T-helper 17 cell (primary cell): ENCODE measurements around the gene CCSER1. TPM values are rescaled to one million over a fixed set of nuclear protein-coding genes. Genes with fewer than 3 reads are reported as not detected.
A peak's percentile ranks its signal among the peaks of the same experiment; 100 is the strongest.

Experiments used
- ATAC-seq: fragments of 150-1000 bp; cut with Tn5 transposase; 2 replicates; pipeline ENCODE4 v1.10.0; 2021; ENCODE audit warnings: mild to moderate bottlenecking, moderate library complexity
- DNase-seq, 3 donors: peaks; one replicate each; pipeline versions ENCODE4 v3.0.0 to v3.0.0-alpha.2; 2020 to 2021
- H3K9me3 ChIP-seq: one replicate; pipeline ENCODE4 v1.7.0; 2013; ENCODE audit warnings: low read length, mild to moderate bottlenecking; ENCODE audit not compliant: control insufficient read depth, poor library complexity, severe bottlenecking
- H3K27ac Mint-ChIP-seq: one replicate; pipeline ENCODE4 v1.8.0; 2022; ENCODE audit warnings: mild to moderate bottlenecking, moderate library complexity, mixed read lengths
- H3K27me3 Mint-ChIP-seq: one replicate; pipeline ENCODE4 v1.8.0; 2022; ENCODE audit warnings: mixed read lengths
- H3K36me3 Mint-ChIP-seq: one replicate; pipeline ENCODE4 v1.8.0; 2022; ENCODE audit warnings: low read depth, mixed read lengths
- H3K4me1 Mint-ChIP-seq: one replicate; pipeline ENCODE4 v1.8.0; 2022; ENCODE audit warnings: mild to moderate bottlenecking, mixed read lengths
- H3K4me3 Mint-ChIP-seq: one replicate; pipeline ENCODE4 v1.8.0; 2022; ENCODE audit warnings: mild to moderate bottlenecking, moderate library complexity, mixed read lengths
- total RNA-seq, 4 donors: library from RNA in 2 of 4; stranded (reverse) in 2 of 4; gene quantifications; one replicate each; pipeline ENCODE4 v1.2.3 and lab custom pipeline; 2022 to 2026

Gene CCSER1
- total RNA-seq (1 to 10 TPM; 1.7 to 3.0 TPM), total RNA-seq (lab: John Stamatoyannopoulos, UW) (0.58 to 0.90 reads per million in 2 donors)

- Mint-ChIP-seq H3K27me3 (peaks cover 51% of the 10 kb centered on the region), H3K4me1 (peaks cover 18% of the 10 kb centered on the region), H3K4me3 (peak within 1 kb of the TSS; percentile 90), H3K36me3 (peaks cover 4% of the 10 kb centered on the region), H3K27ac (peak within 1 kb of the TSS; percentile 60)
- no peaks in the 10 kb centered on the region for H3K9me3 ChIP-seq
- DNase-seq (peak; percentile 10 to 44 (median 10)), ATAC-seq (peak; percentile 83)
Observed at GRCh38 chr4:90127223-90127705, at the start of gene CCSER1. Gene CCSER1 (plus strand): TSS chr4:90127394.

DNA sequence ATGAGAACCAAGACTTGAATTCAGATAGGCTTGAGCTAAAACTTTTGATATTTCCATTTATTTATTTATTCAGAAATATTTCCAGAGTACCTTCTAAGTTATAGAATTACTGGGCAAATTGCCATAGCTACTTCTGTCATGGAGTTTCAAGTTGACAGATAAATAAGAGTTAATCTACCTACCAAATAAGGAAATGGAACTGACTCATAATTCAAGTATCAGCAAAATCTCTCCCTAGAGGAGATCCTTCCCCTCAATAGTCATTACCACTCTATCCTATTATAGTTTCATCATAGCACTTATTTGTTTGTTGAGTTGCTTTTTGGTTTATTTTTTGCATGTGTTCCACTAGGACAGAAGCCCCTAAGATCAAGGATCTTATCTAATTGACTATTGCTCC is 48.8 kb upstream of the CCSER1 start:
- Mint-ChIP-seq H3K27ac (no peak overlapping the region), H3K4me1 (no peaks in the 10 kb centered on the region), H3K27me3 (peaks cover 14% of the 10 kb centered on the region), H3K36me3 (no peaks in the 10 kb centered on the region), H3K4me3 (no peak overlapping the region)
- DNase-seq: no peak
- H3K9me3 ChIP-seq: no peaks in the 10 kb centered on the region
- ATAC-seq: no peak

DNA sequence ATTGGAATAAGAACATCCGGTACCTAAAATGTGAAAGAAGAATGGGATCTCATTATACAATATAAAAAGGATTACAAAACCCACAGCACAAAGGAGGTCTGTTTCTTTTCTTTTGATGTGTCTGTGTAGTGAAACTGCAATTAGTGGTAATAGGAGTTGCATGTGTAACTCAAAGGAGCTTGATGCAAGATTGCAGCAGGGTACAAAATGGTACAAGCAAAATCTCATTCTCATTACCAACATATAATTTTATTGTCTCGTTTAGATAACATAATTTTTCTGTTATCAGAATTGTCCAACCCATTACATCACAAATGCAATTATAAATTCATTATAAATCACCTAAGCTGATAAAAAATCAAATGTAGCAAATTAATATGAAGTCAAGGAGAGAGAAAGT is 47.1 kb upstream of the CCSER1 start:
- H3K27ac Mint-ChIP-seq: no peak overlapping the region
- H3K9me3 ChIP-seq: no peaks in the 10 kb centered on the region
- ATAC-seq: no peak
- peaks cover 7% of the 10 kb centered on the region for H3K27me3 Mint-ChIP-seq
- no peak for DNase-seq
- no peak overlapping the region for H3K4me3 Mint-ChIP-seq
- H3K4me1 Mint-ChIP-seq: no peaks in the 10 kb centered on the region
- H3K36me3 Mint-ChIP-seq: no peaks in the 10 kb centered on the region

GRCh38 chr4:90081432-90082144 is 45.6 kb upstream of the CCSER1 start:
- Mint-ChIP-seq H3K4me1 (peaks cover 2% of the 10 kb centered on the region), H3K27ac (no peak overlapping the region), H3K27me3 (no peaks in the 10 kb centered on the region), H3K36me3 (no peaks in the 10 kb centered on the region), H3K4me3 (no peak overlapping the region)
- no peaks in the 10 kb centered on the region for H3K9me3 ChIP-seq
- ATAC-seq: no peak
- DNase-seq: no peak

DNA sequence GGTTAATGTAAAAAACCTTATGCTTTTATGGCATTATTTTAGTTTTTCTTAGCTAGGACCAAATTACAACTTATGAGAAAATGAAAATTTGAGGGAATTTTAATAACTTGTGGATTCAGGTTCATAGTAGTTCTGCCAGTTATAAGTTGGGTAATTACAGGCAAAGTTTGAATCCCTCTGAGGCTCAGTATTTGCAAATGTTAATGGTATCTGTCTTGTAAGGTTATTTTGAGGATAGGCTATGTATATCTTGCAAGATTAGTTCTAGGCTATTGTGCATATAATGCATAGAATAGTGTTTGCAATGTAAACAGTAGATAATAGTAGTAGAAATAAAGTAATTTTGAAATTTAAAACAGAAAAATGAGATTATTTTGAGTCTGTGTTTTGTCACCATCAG is 44.7 kb upstream of the CCSER1 start:
- Mint-ChIP-seq H3K4me1 (peaks cover 2% of the 10 kb centered on the region), H3K27me3 (no peaks in the 10 kb centered on the region), H3K27ac (no peak overlapping the region), H3K36me3 (no peaks in the 10 kb centered on the region), H3K4me3 (no peak overlapping the region)
- ATAC-seq (no peak), DNase-seq (no peak)
- H3K9me3 ChIP-seq: no peaks in the 10 kb centered on the region

GRCh38 chr4:90084277-90084966 is 42.8 kb upstream of the CCSER1 start:
- no peaks in the 10 kb centered on the region for H3K36me3 Mint-ChIP-seq
- no peak overlapping the region for H3K4me3 Mint-ChIP-seq
- H3K4me1 Mint-ChIP-seq: peaks cover 2% of the 10 kb centered on the region
- ATAC-seq (no peak), DNase-seq (no peak)
- no peak overlapping the region for H3K27ac Mint-ChIP-seq
- no peaks in the 10 kb centered on the region for H3K9me3 ChIP-seq
- H3K27me3 Mint-ChIP-seq: no peaks in the 10 kb centered on the region

DNA sequence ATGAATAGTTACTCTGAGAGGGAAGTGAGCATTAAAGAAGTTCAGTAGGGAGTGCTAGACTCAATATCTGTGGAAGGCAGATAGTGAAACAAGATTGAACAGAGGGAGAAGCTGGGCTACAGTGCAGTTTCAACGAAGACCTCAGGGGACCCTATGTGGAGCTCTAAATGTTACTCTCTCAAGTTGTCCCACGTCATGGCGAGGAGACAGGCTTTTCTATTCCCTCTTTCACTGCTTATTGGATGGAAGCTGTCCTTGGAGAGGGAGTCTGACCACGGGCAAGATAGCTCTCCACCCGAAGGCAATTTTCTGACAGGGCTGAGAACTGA is 42.3 kb upstream of the CCSER1 start:
- peaks cover 2% of the 10 kb centered on the region for H3K4me1 Mint-ChIP-seq
- ATAC-seq (no peak), DNase-seq (no peak)
- H3K27ac Mint-ChIP-seq: no peak overlapping the region
- no peaks in the 10 kb centered on the region for H3K9me3 ChIP-seq
- no peak overlapping the region for H3K4me3 Mint-ChIP-seq
- no peaks in the 10 kb centered on the region for H3K36me3 Mint-ChIP-seq
- no peaks in the 10 kb centered on the region for H3K27me3 Mint-ChIP-seq

GRCh38 chr4:90093526-90093925 is 33.7 kb upstream of the CCSER1 start:
- no peak for ATAC-seq
- no peak for DNase-seq
- no peaks in the 10 kb centered on the region for H3K4me1 Mint-ChIP-seq
- peaks cover 12% of the 10 kb centered on the region for H3K27me3 Mint-ChIP-seq
- no peak overlapping the region for H3K27ac Mint-ChIP-seq
- no peak overlapping the region for H3K4me3 Mint-ChIP-seq
- no peaks in the 10 kb centered on the region for H3K36me3 Mint-ChIP-seq
- H3K9me3 ChIP-seq: no peaks in the 10 kb centered on the region

- DNase-seq (no peak), ATAC-seq (no peak)
- Mint-ChIP-seq H3K4me1 (no peaks in the 10 kb centered on the region), H3K4me3 (no peak overlapping the region), H3K36me3 (no peaks in the 10 kb centered on the region), H3K27me3 (peaks cover 12% of the 10 kb centered on the region), H3K27ac (no peak overlapping the region)
- no peaks in the 10 kb centered on the region for H3K9me3 ChIP-seq
Observed at GRCh38 chr4:90095000-90095399, 32.2 kb upstream of the CCSER1 start.

DNA sequence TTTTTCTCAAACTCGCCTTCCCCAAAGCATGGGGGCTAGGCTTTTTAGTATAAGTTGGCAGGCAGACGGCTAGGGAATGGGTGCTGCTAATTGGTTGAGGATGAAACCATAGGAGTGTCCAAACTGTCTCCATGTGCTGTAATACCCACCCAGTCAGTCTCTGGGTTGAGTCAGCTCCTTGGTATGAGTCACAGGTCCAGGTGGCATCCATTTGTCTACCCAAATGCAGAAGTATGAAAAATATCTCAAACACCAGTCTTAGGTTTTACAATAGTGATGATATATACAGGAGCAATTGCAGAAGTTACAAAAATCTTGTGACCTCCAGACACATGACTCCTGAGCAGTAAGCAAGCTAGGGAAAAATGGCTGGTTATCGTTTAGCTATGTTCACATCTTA is 27.4 kb upstream of the CCSER1 start:
- no peak for DNase-seq
- peak; percentile 49 for ATAC-seq
- peaks cover 9% of the 10 kb centered on the region for H3K27me3 Mint-ChIP-seq

GRCh38 chr4:90103991-90104390 is 23.2 kb upstream of the CCSER1 start:
- H3K9me3 ChIP-seq: no peaks in the 10 kb centered on the region
- Mint-ChIP-seq H3K4me3 (no peak overlapping the region), H3K27ac (no peak overlapping the region), H3K4me1 (no peaks in the 10 kb centered on the region), H3K36me3 (no peaks in the 10 kb centered on the region), H3K27me3 (peaks cover 6% of the 10 kb centered on the region)
- DNase-seq (no peak), ATAC-seq (no peak)

More for the DNA sequence above, 27.4 kb upstream of the CCSER1 start:
- no peaks in the 10 kb centered on the region for H3K9me3 ChIP-seq
- Mint-ChIP-seq H3K36me3 (no peaks in the 10 kb centered on the region), H3K4me1 (no peaks in the 10 kb centered on the region), H3K27ac (no peak overlapping the region), H3K4me3 (no peak overlapping the region)

- no peaks in the 10 kb centered on the region for H3K4me1 Mint-ChIP-seq
- ATAC-seq: no peak
- H3K27ac Mint-ChIP-seq: no peak overlapping the region
- no peak overlapping the region for H3K4me3 Mint-ChIP-seq
- no peaks in the 10 kb centered on the region for H3K9me3 ChIP-seq
- H3K36me3 Mint-ChIP-seq: no peaks in the 10 kb centered on the region
- H3K27me3 Mint-ChIP-seq: peaks cover 6% of the 10 kb centered on the region
- no peak for DNase-seq
Observed at GRCh38 chr4:90105274-90105673, 21.9 kb upstream of the CCSER1 start.

DNA sequence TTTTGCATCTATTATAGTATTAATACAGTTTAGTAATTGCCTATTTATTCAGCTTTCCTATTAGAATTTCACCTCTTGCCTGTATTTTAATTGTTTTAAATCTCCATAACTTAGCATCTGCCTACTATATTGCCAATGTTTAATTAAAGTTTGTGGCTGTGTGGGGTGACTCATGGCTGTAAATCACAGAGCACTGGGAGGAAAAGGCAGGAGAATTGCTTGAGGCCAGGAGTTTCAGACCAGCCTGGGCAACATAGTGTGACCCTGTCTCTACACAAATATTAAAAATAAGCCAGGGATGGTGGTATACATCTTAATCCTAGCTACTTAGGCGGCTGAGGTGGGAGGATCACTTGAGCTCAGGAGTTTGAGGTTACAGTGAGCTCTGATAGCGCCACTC is 14.5 kb upstream of the CCSER1 start:
- no peaks in the 10 kb centered on the region for H3K9me3 ChIP-seq
- H3K27ac Mint-ChIP-seq: no peak overlapping the region
- no peaks in the 10 kb centered on the region for H3K4me1 Mint-ChIP-seq
- H3K4me3 Mint-ChIP-seq: no peak overlapping the region
- H3K27me3 Mint-ChIP-seq: peaks cover 6% of the 10 kb centered on the region
- no peak for ATAC-seq
- no peak for DNase-seq
- no peaks in the 10 kb centered on the region for H3K36me3 Mint-ChIP-seq
